Transverse colon (tissue), 4 donors: Measurements from ENCODE around the gene RAPGEF3.

Experiments used
- CTCF ChIP-seq, 5 experiments: fragments of 200-600 bp in 3 of 5; fragments of 450-650 bp in 2 of 5; sonication (generic) in 3 of 5; IDR thresholded peaks; 1 replicate in 2 of 5; 2 replicates in 3 of 5; pipeline ENCODE4 v1.5.1; 2016 to 2017; ENCODE audit warnings: antibody characterized with exemption in 5 of 5, inconsistent platforms in 3 of 5, mild to moderate bottlenecking in 2 of 5, moderate library complexity in 1 of 5
- EP300 ChIP-seq: sonication (generic); formaldehyde crosslinking; IDR thresholded peaks from one replicate; pipeline ENCODE4 v1.6.1; 2017; ENCODE audit warnings: antibody characterized with exemption, low read depth
- POLR2A ChIP-seq: fragments of 450-650 bp; IDR thresholded peaks from one replicate; pipeline ENCODE4 v1.6.1; 2016; ENCODE audit warnings: antibody characterized with exemption, mild to moderate bottlenecking, moderate library complexity
- POLR2AphosphoS5 ChIP-seq, 3 donors: sonication (generic); formaldehyde crosslinking; IDR thresholded peaks; one replicate each; pipeline ENCODE4 v1.6.1; 2016; ENCODE audit warnings: antibody characterized with exemption in 3 of 3

- TF ChIP-seq CTCF (IDR thresholded peaks at IDR 0.05) (no peak), POLR2AphosphoS5 (IDR thresholded peaks at IDR 0.05) (no peak), POLR2A (no peak), EP300 (no peak)
These were observed 4.6 kb downstream of the RAPGEF3 start for GRCh38 chr12:47754126-47754525.
